Adrenal gland (tissue), 12 donors: ENCODE results near the gene PTPN14. TPM values are rescaled to one million over a fixed set of nuclear protein-coding genes. Genes with fewer than 3 reads are reported as not detected.

Experiments used
- DNase-seq, 7 donors: peaks; one replicate each; pipeline ENCODE4 v3.0.0-alpha.2; 2019 to 2020
- H3K27ac ChIP-seq, 5 donors: fragments of 200-600 bp; sonication (generic) in 4 of 5; 1 replicate in 3 of 5; 2 replicates in 2 of 5; pipeline versions ENCODE4 v1.5.1 to v1.8.0; 2016 to 2020; ENCODE audit warnings: mild to moderate bottlenecking in 1 of 5
- H3K27me3 ChIP-seq: fragments of 200-600 bp; 2 replicates; pipeline ENCODE4 v1.8.0; 2021
- H3K36me3 ChIP-seq, 2 donors: fragments of 200-600 bp; replicated peaks in 1 of 2; 1 replicate in 1 of 2; 2 replicates in 1 of 2; pipeline versions ENCODE4 v1.5.1 to v1.8.0; 2018 to 2022
- H3K4me1 ChIP-seq, 2 donors: fragments of 200-600 bp; replicated peaks in 1 of 2; 1 replicate in 1 of 2; 2 replicates in 1 of 2; pipeline versions ENCODE4 v1.5.1 to v1.8.0; 2018 to 2021
- H3K4me3 ChIP-seq, 4 donors: fragments of 200-600 bp; sonication (generic) in 3 of 4; one replicate each; pipeline ENCODE4 v1.5.1; 2016 to 2018
- H3K9me3 ChIP-seq, 3 donors: fragments of 200-600 bp; sonication (generic) in 1 of 3; replicated peaks in 1 of 3; 1 replicate in 2 of 3; 2 replicates in 1 of 3; pipeline versions ENCODE4 v1.5.1 to v1.8.0; 2016 to 2021
- POLR2A ChIP-seq, 2 donors: fragments of 450-650 bp; IDR thresholded peaks; one replicate each; pipeline ENCODE4 v1.6.1; 2017; ENCODE audit warnings: antibody characterized with exemption in 2 of 2, mild to moderate bottlenecking in 2 of 2, moderate library complexity in 1 of 2
- WGBS, 4 donors: extraction: QIAGEN DNeasy Blood & Tissue Kit in 2 of 4; methylation state at CpG; one replicate each; pipeline versions ENCODE4 v1.1.5 to v1.1.7; 2013 to 2017; 5-methylcytosine and 5-hydroxymethylcytosine counted together
- intact Hi-C, 2 donors: fragments of 100-400 bp; cut with DNase I; formaldehyde crosslinking; loops; one replicate each; pipeline versions ENCODE4 v1.14.1 to v1.15.0; 2022 to 2023
- polyA plus RNA-seq, 3 donors: library from polyadenylated mRNA; stranded (reverse); fragments of 200-250 nt in 2 of 3; fragments of 350-450 nt in 1 of 3; fragmentation: Illumina TruSeq in 1 of 3; extraction: RNeasy Lipid Tissue Mini Kit (QIAGEN cat#74804) in 1 of 3; gene quantifications; one replicate each; pipeline ENCODE4 v1.2.3, GENCODE V29; 2013 to 2014
- total RNA-seq, 9 donors: library from RNA; depleted of rRNA in 4 of 9; stranded (reverse); fragments of >200 nt in 4 of 9; fragments of 120-200 nt in 1 of 9; fragmentation: NEBNext Ultra II Directional in 1 of 9; extraction: Animal tissue kit (Norgen Biotek cat#: 25700) in 1 of 9; gene quantifications; one replicate each; pipeline versions ENCODE4 v1.1.0 to v1.2.4, GENCODE V29; 2013 to 2023
- TF ChIP-seq, protein P1 (sequence below), 6 experiments: fragments of 450-650 bp in 4 of 6; fragments of 200-600 bp in 2 of 6; sonication (generic) in 1 of 6; IDR thresholded peaks; 1 replicate in 5 of 6; 2 replicates in 1 of 6; pipeline versions ENCODE4 v1.5.1 to v1.8.0; 2016 to 2021; ENCODE audit warnings: antibody characterized with exemption in 6 of 6, mild to moderate bottlenecking in 2 of 6, moderate library complexity in 1 of 6
- donor health status: healthy with polysubstance abuse.
- donor health status: Bipolar disorder and iron deficiency.
- donor health status: DM: yes; HTN: yes; CAD: no.
- donor health status: DM: no; HTN: no; CAD: no.
- donor health status: DM: no; HTN: no; CAD: no.
- donor health status: DM: yes; HTN: yes; CAD: no.

Gene PTPN14
- total and polyA plus RNA-seq, 12 donors = 7.9 to 96.2 (median 32.0) TPM

GRCh38 chr1:214466403-214467077, 84.9 kb downstream of the PTPN14 start:
- 63 to 75% (median 69%) methylated on average over 3 of the region's 3 CpGs for WGBS, 4 donors
- TF ChIP-seq, protein P1, sequence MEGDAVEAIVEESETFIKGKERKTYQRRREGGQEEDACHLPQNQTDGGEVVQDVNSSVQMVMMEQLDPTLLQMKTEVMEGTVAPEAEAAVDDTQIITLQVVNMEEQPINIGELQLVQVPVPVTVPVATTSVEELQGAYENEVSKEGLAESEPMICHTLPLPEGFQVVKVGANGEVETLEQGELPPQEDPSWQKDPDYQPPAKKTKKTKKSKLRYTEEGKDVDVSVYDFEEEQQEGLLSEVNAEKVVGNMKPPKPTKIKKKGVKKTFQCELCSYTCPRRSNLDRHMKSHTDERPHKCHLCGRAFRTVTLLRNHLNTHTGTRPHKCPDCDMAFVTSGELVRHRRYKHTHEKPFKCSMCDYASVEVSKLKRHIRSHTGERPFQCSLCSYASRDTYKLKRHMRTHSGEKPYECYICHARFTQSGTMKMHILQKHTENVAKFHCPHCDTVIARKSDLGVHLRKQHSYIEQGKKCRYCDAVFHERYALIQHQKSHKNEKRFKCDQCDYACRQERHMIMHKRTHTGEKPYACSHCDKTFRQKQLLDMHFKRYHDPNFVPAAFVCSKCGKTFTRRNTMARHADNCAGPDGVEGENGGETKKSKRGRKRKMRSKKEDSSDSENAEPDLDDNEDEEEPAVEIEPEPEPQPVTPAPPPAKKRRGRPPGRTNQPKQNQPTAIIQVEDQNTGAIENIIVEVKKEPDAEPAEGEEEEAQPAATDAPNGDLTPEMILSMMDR (IDR thresholded peaks at IDR 0.05) = no peak
- no peak for TF ChIP-seq POLR2A (IDR thresholded peaks at IDR 0.05)
- no peak for DNase-seq
- no peak overlapping the region for H3K4me3 ChIP-seq
- intact Hi-C loops = no loop called here
- H3K4me1 ChIP-seq = peaks cover 0 to 6% of the 10 kb centered on the region in 2 donors
- no peaks in the 10 kb centered on the region for H3K27me3 ChIP-seq
- H3K36me3 ChIP-seq = no peaks in the 10 kb centered on the region
- H3K9me3 ChIP-seq = no peaks in the 10 kb centered on the region
- H3K27ac ChIP-seq = no peak overlapping the region

GRCh38 chr1:214464445-214465287, 86.7 kb downstream of the PTPN14 start:
- no peak for DNase-seq
- Histone ChIP-seq H3K27me3 (no peaks in the 10 kb centered on the region), H3K27ac (no peak overlapping the region), H3K4me1 (peaks cover 0 to 6% of the 10 kb centered on the region in 2 donors), H3K4me3 (no peak overlapping the region), H3K9me3 (no peaks in the 10 kb centered on the region), H3K36me3 (no peaks in the 10 kb centered on the region)
- intact Hi-C loops = no loop called here
- WGBS, 4 donors = 91 to 98% (median 92%) methylated on average over 30 of the region's 30 CpGs
- TF ChIP-seq POLR2A (IDR thresholded peaks at IDR 0.05) = no peak
- TF ChIP-seq, protein P1 (IDR thresholded peaks at IDR 0.05) = no peak

DNA sequence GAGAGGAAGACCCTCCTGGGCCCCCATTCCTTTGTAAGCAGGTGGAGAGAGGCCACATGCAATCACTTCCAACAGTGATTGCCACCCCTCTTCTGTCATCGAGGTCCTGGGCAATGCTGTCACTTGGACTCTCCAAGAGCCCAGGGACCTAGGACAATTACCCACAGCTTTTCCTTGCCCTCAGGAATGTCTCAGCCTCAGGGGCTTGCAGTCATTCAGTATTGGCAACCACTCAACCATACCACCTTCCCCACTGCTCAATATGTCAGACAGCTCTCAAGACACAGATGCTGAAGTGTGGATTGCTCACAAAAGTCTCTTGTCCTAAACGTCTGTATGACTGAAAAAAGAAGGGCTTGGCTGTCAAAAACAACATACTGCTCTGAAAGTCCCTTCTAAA, 87.8 kb downstream of the PTPN14 start:
- Histone ChIP-seq H3K36me3 (no peaks in the 10 kb centered on the region), H3K27ac (no peak overlapping the region), H3K4me1 (peaks cover 0 to 6% of the 10 kb centered on the region in 2 donors), H3K27me3 (no peaks in the 10 kb centered on the region), H3K9me3 (no peaks in the 10 kb centered on the region), H3K4me3 (no peak overlapping the region)
- 62 to 67% (median 65%) methylated on average over 2 of the region's 2 CpGs for WGBS, 4 donors
- no peak for TF ChIP-seq POLR2A (IDR thresholded peaks at IDR 0.05)
- TF ChIP-seq, protein P1 (IDR thresholded peaks at IDR 0.05) = no peak
- no peak for DNase-seq
- intact Hi-C loops = no loop called here

DNA sequence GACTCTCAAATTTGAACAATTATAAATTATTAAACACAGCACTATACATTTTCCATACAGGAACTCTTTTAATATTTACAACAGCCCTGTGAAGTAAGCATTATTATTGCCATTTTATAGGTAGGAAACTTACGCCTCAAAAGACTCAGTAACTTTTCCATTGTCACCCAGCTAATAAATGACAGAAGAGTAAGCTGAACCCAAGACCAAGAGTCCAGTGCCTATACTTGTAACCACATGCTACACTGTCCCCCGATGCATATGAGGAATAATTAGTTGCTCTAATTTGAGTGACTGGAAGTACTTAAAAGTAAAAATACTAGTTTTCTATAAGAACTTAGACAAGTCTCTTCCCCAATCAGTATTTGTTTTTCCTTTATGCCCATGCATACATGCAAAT, 88.5 kb downstream of the PTPN14 start:
- Histone ChIP-seq H3K27me3 (no peaks in the 10 kb centered on the region), H3K4me3 (no peak overlapping the region), H3K36me3 (no peaks in the 10 kb centered on the region), H3K9me3 (no peaks in the 10 kb centered on the region), H3K4me1 (peaks cover 0 to 6% of the 10 kb centered on the region in 2 donors), H3K27ac (no peak overlapping the region)
- intact Hi-C loops = no loop called here
- DNase-seq = no peak
- TF ChIP-seq, protein P1 (IDR thresholded peaks at IDR 0.05) = no peak
- TF ChIP-seq POLR2A (IDR thresholded peaks at IDR 0.05) = no peak
- WGBS, 4 donors = 95 to 99% (median 97%) methylated on average over 2 of the region's 2 CpGs
